Lower leg skin (tissue), 4 donors: ENCODE measurements around the gene TBL3. TPM values are rescaled to one million over a fixed set of nuclear protein-coding genes. Genes with fewer than 3 reads are reported as not detected.

Experiments
- DNase-seq, 2 donors: peaks; one replicate each; pipeline ENCODE4 v3.0.0-alpha.2; 2019; ENCODE audit warnings: low spot score in 2 of 2
- H3K4me3 ChIP-seq: fragments of 200-600 bp; sonication (generic); 2 replicates; pipeline ENCODE4 v1.5.1; 2017; ENCODE audit warnings: mild to moderate bottlenecking, low read depth; ENCODE audit not compliant: poor library complexity, severe bottlenecking
- CTCF ChIP-seq, 3 donors: fragments of 450-650 bp; IDR thresholded peaks; one replicate each; pipeline ENCODE4 v1.5.1; 2016; ENCODE audit warnings: antibody characterized with exemption in 3 of 3, mild to moderate bottlenecking in 3 of 3, moderate library complexity in 2 of 3
- POLR2A ChIP-seq, 2 donors: fragments of 450-650 bp; IDR thresholded peaks; one replicate each; pipeline ENCODE4 v1.6.1; 2016 to 2017; ENCODE audit warnings: antibody characterized with exemption in 2 of 2, mild to moderate bottlenecking in 1 of 2, moderate library complexity in 1 of 2
- WGBS, 2 donors: methylation state at CpG; one replicate each; pipeline ENCODE4 v1.1.5; 2018; 5-methylcytosine and 5-hydroxymethylcytosine counted together
- intact Hi-C: fragments of 100-400 bp; cut with DNase I; formaldehyde crosslinking; loops from one replicate; pipeline ENCODE4 v1.15.0; 2023; ENCODE audit warnings: low total_unique reads
- total RNA-seq, 4 donors: library from RNA; depleted of rRNA; stranded (reverse); fragments of >200 nt; gene quantifications; one replicate each; pipeline ENCODE4 v1.1.0, GENCODE V29; 2016

Gene TBL3
- total RNA-seq, 4 donors from 2014 or later = 60.8 to 114 (median 83.7) TPM

GRCh38 chr16:1942047-1942809 lies 29.6 kb upstream of the TBL3 start:
- peak overlapping the region; percentile 72 for H3K4me3 ChIP-seq
- 6 to 8% methylated on average over 12 to 13 of the region's 17 CpGs for WGBS, 2 donors
- no peak for DNase-seq
- intact Hi-C loops = no loop called here
- TF ChIP-seq CTCF (IDR thresholded peaks at IDR 0.05) (no peak), POLR2A (IDR thresholded peaks at IDR 0.05) (no peak)

- WGBS, 2 donors = 2 to 3% methylated on average over 35 of the region's 77 CpGs
- intact Hi-C loops = no loop called here
- peak; percentile 99 to 100 for DNase-seq
- TF ChIP-seq CTCF (IDR thresholded peaks at IDR 0.05) (no peak), POLR2A (IDR thresholded peaks at IDR 0.05) (no peak)
- H3K4me3 ChIP-seq = peak within 1 kb of the TSS; percentile 72
Observed at GRCh38 chr16:1942810-1943726, 28.8 kb upstream of the TBL3 start, which contains the start of gene MSRB1. Gene MSRB1 (minus strand): TSS chr16:1943199. CDS start chr16:1943156, 43 bp downstream.

GRCh38 chr16:1944612-1945199 lies 27.1 kb upstream of the TBL3 start:
- WGBS, 2 donors = 89 to 95% methylated on average over 21 of the region's 21 CpGs
- intact Hi-C loops = no loop called here
- no peak for TF ChIP-seq POLR2A (IDR thresholded peaks at IDR 0.05)
- no peak for TF ChIP-seq CTCF (IDR thresholded peaks at IDR 0.05)
- no peak overlapping the region for H3K4me3 ChIP-seq
- no peak for DNase-seq

GRCh38 chr16:1945559-1946391 lies 26.1 kb upstream of the TBL3 start:
- intact Hi-C loops = no loop called here
- DNase-seq = no peak
- WGBS, 2 donors = 89 to 90% methylated on average over 19 of the region's 19 CpGs
- H3K4me3 ChIP-seq = no peak overlapping the region
- TF ChIP-seq POLR2A (IDR thresholded peaks at IDR 0.05) (no peak), CTCF (IDR thresholded peaks at IDR 0.05) (no peak)
